Measurements from ENCODE around the gene SAFB2. TPM values are rescaled to one million over a fixed set of nuclear protein-coding genes. Genes with fewer than 3 reads are reported as not detected.

SAFB2 gene
- total RNA-seq, 2 donors from 2014 or later: 47.7 to 54.7 TPM

DNA sequence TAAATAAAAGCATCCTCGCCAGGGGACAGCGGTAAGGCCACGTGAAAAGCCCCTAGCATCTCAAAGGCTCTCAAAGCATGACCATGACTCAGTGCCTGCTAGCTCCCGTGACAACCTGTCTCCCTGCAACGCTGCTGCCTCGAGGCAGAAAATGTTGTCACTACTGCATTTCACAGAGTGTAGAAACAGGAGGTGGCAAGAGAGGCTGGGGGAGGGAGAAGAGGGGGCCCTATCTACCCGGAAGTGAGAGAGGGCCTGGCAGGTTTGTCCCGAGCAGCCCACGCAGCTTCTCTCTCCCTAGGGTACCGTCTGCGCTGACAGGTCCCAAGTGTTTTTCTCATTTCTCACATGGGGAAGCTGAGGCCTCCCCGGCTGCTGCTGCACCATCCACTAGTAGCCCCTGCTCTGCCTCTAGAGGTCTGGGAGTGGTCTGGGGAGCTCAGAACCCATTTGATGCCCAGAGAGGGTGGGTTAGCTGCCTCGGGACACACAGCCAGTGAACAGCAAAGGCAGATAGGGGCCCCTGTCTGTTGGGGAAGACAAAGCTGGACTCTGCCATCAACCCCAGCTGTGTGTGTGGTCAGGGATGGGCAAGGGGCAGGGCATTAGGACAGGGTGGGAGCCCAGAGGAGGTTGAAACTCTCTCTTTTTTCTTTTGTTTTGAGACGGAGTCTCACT, 58.5 kb downstream of the SAFB2 start:
- no peak for ATAC-seq
- no peak for DNase-seq
- intact Hi-C loops (cut with DNase I): no loop called here

DNA sequence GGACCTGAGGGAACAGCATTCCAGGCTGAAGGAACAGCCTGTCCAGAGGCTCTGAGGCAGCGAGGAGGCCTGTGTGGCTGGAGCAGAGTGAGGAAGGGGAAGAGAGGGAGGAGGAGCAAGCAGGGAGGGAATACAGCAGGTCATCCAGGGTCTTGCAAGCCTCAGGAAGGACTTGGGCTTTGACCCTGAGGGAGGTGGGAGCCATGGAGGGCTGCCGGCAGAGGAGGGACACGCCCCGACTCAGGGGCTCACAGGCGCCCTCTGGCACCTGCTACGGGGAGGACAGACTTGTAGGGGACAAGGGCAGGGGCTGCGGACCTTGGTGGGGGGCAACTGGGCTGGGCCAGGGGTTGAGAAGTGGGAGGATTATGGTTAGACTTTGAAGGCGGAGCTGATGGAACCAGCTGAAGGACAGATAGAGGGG, 59.6 kb downstream of the SAFB2 start:
- DNase-seq (no peak), ATAC-seq (no peak)
- intact Hi-C loops (cut with DNase I): no loop called here

GRCh38 chr19:5562280-5562679, 60.3 kb downstream of the SAFB2 start:
- DNase-seq: no peak
- ATAC-seq: no peak
- intact Hi-C loops (cut with DNase I): no loop called here

GRCh38 chr19:5561559-5561958, 61.0 kb downstream of the SAFB2 start:
- intact Hi-C loops (cut with DNase I): no loop called here

GRCh38 chr19:5560156-5560555, 62.4 kb downstream of the SAFB2 start:
- ATAC-seq: no peak
- intact Hi-C loops (cut with DNase I): no loop called here
- DNase-seq: no peak

More at GRCh38 chr19:5561559-5561958, 61.0 kb downstream of the SAFB2 start:
- ATAC-seq (no peak), DNase-seq (no peak)

DNA sequence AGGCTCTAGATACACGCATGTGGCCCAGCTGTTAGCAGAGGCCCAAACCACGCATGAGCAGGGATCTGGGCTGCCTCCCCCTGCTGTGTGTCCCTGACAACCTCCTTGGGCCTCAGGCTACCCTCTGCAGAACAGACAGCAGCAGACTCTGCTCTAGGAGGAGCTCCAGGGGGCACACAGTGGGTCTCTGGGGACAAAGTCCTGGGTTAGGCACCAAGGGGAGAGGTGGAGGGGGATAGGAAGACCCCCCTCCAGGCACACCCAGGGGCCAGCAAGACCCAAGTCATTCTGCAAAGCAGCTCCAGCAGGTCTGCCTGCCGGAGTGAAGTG, 62.8 kb downstream of the SAFB2 start:
- DNase-seq: no peak
- no peak for ATAC-seq
- intact Hi-C loops (cut with DNase I): no loop called here

- intact Hi-C loops (cut with DNase I): no loop called here
- no peak for DNase-seq
- no peak for ATAC-seq
Observed at GRCh38 chr19:5558101-5558621, 64.4 kb downstream of the SAFB2 start.

- ATAC-seq: no peak
- intact Hi-C loops (cut with DNase I): no loop called here
- DNase-seq: no peak
Observed at GRCh38 chr19:5557691-5558090, 64.9 kb downstream of the SAFB2 start.

DNA sequence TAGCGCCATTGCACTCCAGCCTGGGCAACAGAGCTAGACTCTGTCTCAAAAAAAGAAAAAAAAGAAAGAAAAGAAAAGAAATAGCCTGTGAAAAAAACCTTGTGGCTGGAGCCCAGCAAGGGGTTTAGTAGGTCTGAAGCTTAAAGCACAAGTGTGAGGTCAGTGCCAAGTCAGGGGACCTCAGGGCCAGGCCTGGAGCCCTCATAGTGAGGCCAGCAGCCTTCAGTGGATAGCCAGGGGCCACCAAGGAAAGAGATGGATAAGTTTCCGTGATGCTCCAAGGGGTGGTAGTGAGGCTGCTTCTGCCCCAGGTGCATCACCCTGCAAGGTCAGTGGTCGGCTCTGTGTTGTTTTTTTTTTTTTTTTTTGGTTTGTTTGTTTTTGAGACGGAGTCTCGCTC, 67.7 kb downstream of the SAFB2 start:
- ATAC-seq (no peak), DNase-seq (no peak)
- intact Hi-C loops (cut with DNase I): no loop called here

DNA sequence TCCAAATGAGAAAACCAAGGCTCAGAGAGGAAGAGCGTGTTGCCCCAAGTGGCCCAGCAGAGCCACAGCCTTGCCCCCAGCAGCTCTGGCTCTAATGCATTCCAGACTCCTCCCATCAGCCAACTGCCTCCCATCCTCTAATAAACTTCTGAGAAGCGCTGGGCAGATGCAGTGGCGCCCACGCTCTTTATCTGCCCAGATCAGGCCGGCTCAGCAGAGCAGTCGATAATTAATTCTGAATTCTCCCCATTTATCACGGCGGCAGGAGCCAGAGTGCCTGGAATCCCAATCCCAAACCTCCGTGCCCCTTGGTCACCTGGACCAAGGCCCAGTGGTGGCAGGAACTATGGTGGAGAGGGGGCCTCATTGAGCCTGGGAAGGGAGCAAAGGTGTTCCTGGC, 68.7 kb downstream of the SAFB2 start:
- intact Hi-C loops (cut with DNase I): no loop called here
- no peak for ATAC-seq

DNA sequence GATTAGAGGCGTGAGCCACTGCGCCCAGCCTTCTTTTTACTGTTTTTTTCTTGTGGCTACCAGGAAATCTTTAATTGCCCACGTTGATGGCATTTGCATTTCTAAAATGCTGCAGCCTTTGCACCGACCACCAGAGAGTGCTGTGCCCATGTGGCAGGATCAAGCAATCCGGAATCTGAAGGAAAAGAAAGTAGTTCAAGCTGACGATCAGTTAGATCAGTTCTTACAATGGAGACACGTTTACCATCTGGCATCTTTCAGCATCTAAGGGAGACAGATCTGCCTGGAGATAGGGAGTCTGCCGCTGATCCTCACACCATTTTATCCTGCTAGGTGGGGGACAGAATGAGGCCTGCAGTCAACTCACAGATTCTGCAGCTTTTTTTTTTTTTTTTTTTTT, 74.7 kb downstream of the SAFB2 start:
- intact Hi-C loops (cut with DNase I): no loop called here
- ATAC-seq (no peak), DNase-seq (no peak)

More for the DNA sequence above, 68.7 kb downstream of the SAFB2 start:
- DNase-seq: no peak

GRCh38 chr19:5545984-5546383, 76.6 kb downstream of the SAFB2 start:
- DNase-seq (no peak), ATAC-seq (no peak)
- intact Hi-C loops (cut with DNase I): no loop called here

- ATAC-seq (no peak), DNase-seq (no peak)
- intact Hi-C loops (cut with DNase I): no loop called here
Observed at GRCh38 chr19:5545051-5545450, 77.5 kb downstream of the SAFB2 start.

GRCh38 chr19:5542665-5543064, 79.9 kb downstream of the SAFB2 start:
- intact Hi-C loops (cut with DNase I): no loop called here
- ATAC-seq: no peak
- DNase-seq: no peak

- intact Hi-C loops (cut with DNase I): no loop called here
Observed at GRCh38 chr19:5541456-5541855, 81.1 kb downstream of the SAFB2 start.

GRCh38 chr19:5540208-5540607, 82.4 kb downstream of the SAFB2 start:
- intact Hi-C loops (cut with DNase I): no loop called here
- DNase-seq: no peak
- no peak for ATAC-seq

More at GRCh38 chr19:5541456-5541855, 81.1 kb downstream of the SAFB2 start:
- DNase-seq (no peak), ATAC-seq (no peak)

DNA sequence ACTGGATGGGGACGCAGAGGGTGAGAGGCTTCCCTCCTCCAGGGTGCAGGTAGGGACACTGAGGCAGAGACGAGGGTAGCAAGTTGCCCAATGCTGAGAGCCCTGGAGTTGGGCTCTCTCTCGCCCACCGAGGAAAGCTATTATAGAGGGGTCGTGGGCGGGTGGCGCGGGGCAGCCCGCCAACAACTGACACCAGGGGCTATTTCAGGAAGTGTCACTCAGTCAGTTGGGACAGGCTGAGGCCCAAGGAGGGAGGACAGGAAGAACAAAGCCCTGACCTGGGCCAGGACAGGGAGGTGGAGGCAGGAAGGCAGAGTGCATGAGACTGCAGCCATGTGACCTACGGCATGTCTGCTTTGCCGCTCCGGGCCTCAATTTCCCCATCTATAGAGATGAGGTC, 84.7 kb downstream of the SAFB2 start:
- ATAC-seq (peak; percentile 24 to 54), DNase-seq (no peak)
- intact Hi-C loops (cut with DNase I): no loop called here

Other genes with a start within 250 kb of the SAFB2 start
- gene ZNRF4, start 167.4 kb downstream of the SAFB2 start, total RNA-seq: not detected
- gene TINCR, start 54.8 kb downstream of the SAFB2 start, total RNA-seq: under 1 TPM; 0.15 to 0.37 TPM
- 10 to 100 TPM; 51.7 to 63.2 TPM for gene SAFB, start 307 bp upstream of the SAFB2 start, total RNA-seq
- 100 to 1,000 TPM; 127 to 142 TPM for gene MICOS13, start 57.7 kb upstream of the SAFB2 start, total RNA-seq
- gene HSD11B1L, start 58.3 kb upstream of the SAFB2 start, total RNA-seq: 1 to 10 TPM; 4.0 to 4.4 TPM
- 100 to 1,000 TPM; 500 to 504 TPM for gene RPL36, start 67.5 kb upstream of the SAFB2 start, total RNA-seq
- 10 to 100 TPM; 51.4 to 57.1 TPM for gene LONP1, start 97.4 kb upstream of the SAFB2 start, total RNA-seq
- not detected for gene CATSPERD, start 97.9 kb upstream of the SAFB2 start, total RNA-seq
- 1 to 10 TPM in 1 of 2 donors, under 1 TPM in 1; 0.47 to 1.7 TPM for gene PRR22, start 162.0 kb upstream of the SAFB2 start, total RNA-seq
- gene DUS3L, start 168.4 kb upstream of the SAFB2 start, total RNA-seq: 10 to 100 TPM; 15.3 to 28.2 TPM
- 10 to 100 TPM; 28.7 to 29.6 TPM for gene NRTN, start 182.3 kb upstream of the SAFB2 start, total RNA-seq
- gene FUT6, start 216.9 kb upstream of the SAFB2 start, total RNA-seq: not detected
- gene FUT3, start 228.7 kb upstream of the SAFB2 start, total RNA-seq: not detected
- not detected for gene FUT5, start 247.8 kb upstream of the SAFB2 start, total RNA-seq

Data from left cardiac atrium (tissue), 4 donors.